ENCODE measurements around the gene DISC1. TPM values are rescaled to one million over a fixed set of nuclear protein-coding genes. Genes with fewer than 3 reads are reported as not detected.

Gene DISC1
- total RNA-seq, 2 donors from 2014 or later: 8.0 to 9.4 TPM

GRCh38 chr1:232045139-232045994 lies 418.8 kb downstream of the DISC1 start:
- Mint-ChIP-seq H3K36me3 (ENCODE audit: low read depth) (no peaks in the 10 kb centered on the region), H3K27me3 (ENCODE audit: insufficient read depth) (peaks cover under 1% of the 10 kb centered on the region), H3K27ac (no peak overlapping the region), H3K4me1 (peaks cover 13% of the 10 kb centered on the region), H3K9me3 (no peaks in the 10 kb centered on the region), H3K4me3 (no peak overlapping the region)
- WGBS, 2 experiments (ENCODE audit: insufficient coverage in 1 of 2, insufficient read length in 1 of 2): 68 to 79% methylated on average over 4 to 8 of the region's 8 CpGs
- Histone ChIP-seq H3K27me3 (ENCODE audit: control insufficient read depth, insufficient read depth, low read length, poor library complexity, severe bottlenecking) (peaks cover 2% of the 10 kb centered on the region), H3K4me1 (ENCODE audit: control insufficient read depth, insufficient read depth, low read length) (peaks cover 3% of the 10 kb centered on the region), H3K4me3 (ENCODE audit: low read length) (no peak overlapping the region), H3K27ac (ENCODE audit: low read depth, low read length) (no peak overlapping the region), H3K36me3 (ENCODE audit: control insufficient read depth, insufficient read depth, low read length) (no peaks in the 10 kb centered on the region), H3K9ac (ENCODE audit: extremely low read depth, low read length, poor library complexity, severe bottlenecking) (no peak overlapping the region), H3K9me3 (ENCODE audit: control insufficient read depth, low read length) (no peaks in the 10 kb centered on the region)
- DNase-seq: no peak
- TF ChIP-seq, protein P1, sequence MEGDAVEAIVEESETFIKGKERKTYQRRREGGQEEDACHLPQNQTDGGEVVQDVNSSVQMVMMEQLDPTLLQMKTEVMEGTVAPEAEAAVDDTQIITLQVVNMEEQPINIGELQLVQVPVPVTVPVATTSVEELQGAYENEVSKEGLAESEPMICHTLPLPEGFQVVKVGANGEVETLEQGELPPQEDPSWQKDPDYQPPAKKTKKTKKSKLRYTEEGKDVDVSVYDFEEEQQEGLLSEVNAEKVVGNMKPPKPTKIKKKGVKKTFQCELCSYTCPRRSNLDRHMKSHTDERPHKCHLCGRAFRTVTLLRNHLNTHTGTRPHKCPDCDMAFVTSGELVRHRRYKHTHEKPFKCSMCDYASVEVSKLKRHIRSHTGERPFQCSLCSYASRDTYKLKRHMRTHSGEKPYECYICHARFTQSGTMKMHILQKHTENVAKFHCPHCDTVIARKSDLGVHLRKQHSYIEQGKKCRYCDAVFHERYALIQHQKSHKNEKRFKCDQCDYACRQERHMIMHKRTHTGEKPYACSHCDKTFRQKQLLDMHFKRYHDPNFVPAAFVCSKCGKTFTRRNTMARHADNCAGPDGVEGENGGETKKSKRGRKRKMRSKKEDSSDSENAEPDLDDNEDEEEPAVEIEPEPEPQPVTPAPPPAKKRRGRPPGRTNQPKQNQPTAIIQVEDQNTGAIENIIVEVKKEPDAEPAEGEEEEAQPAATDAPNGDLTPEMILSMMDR (conservative IDR thresholded peaks at IDR 0.05): no peak

- Mint-ChIP-seq H3K4me1 (peaks cover 13% of the 10 kb centered on the region), H3K27me3 (ENCODE audit: insufficient read depth) (peaks cover 11% of the 10 kb centered on the region), H3K9me3 (no peaks in the 10 kb centered on the region), H3K4me3 (no peak overlapping the region), H3K36me3 (ENCODE audit: low read depth) (no peaks in the 10 kb centered on the region), H3K27ac (no peak overlapping the region)
- peaks cover 3% of the 10 kb centered on the region for H3K4me1 ChIP-seq (ENCODE audit: control insufficient read depth, insufficient read depth, low read length)
- TF ChIP-seq, protein P1 (conservative IDR thresholded peaks at IDR 0.05): no peak
- peaks cover 5% of the 10 kb centered on the region for H3K27me3 ChIP-seq (ENCODE audit: control insufficient read depth, insufficient read depth, low read length, poor library complexity, severe bottlenecking)
- no peaks in the 10 kb centered on the region for H3K36me3 ChIP-seq (ENCODE audit: control insufficient read depth, insufficient read depth, low read length)
- H3K9ac ChIP-seq (ENCODE audit: extremely low read depth, low read length, poor library complexity, severe bottlenecking): no peak overlapping the region
- 95 to 100% methylated on average over 2 to 3 of the region's 3 CpGs for WGBS, 2 experiments (ENCODE audit: insufficient coverage in 1 of 2, insufficient read length in 1 of 2)
- DNase-seq: no peak
- no peak overlapping the region for H3K27ac ChIP-seq (ENCODE audit: low read depth, low read length)
- H3K9me3 ChIP-seq (ENCODE audit: control insufficient read depth, low read length): no peaks in the 10 kb centered on the region
- H3K4me3 ChIP-seq (ENCODE audit: low read length): no peak overlapping the region
Observed at GRCh38 chr1:232046451-232047306, 420.1 kb downstream of the DISC1 start.

- TF ChIP-seq, protein P1 (conservative IDR thresholded peaks at IDR 0.05): peak; percentile 70
- no peak for DNase-seq
- H3K27me3 Mint-ChIP-seq (ENCODE audit: insufficient read depth): peaks cover 13% of the 10 kb centered on the region
Observed at GRCh38 chr1:232047473-232047872, 420.9 kb downstream of the DISC1 start.

More at GRCh38 chr1:232047473-232047872, 420.9 kb downstream of the DISC1 start:
- Histone ChIP-seq H3K27me3 (ENCODE audit: control insufficient read depth, insufficient read depth, low read length, poor library complexity, severe bottlenecking) (peaks cover 5% of the 10 kb centered on the region), H3K4me3 (ENCODE audit: low read length) (no peak overlapping the region), H3K9me3 (ENCODE audit: control insufficient read depth, low read length) (peaks cover under 1% of the 10 kb centered on the region), H3K27ac (ENCODE audit: low read depth, low read length) (no peak overlapping the region), H3K36me3 (ENCODE audit: control insufficient read depth, insufficient read depth, low read length) (no peaks in the 10 kb centered on the region), H3K4me1 (ENCODE audit: control insufficient read depth, insufficient read depth, low read length) (peaks cover 3% of the 10 kb centered on the region), H3K9ac (ENCODE audit: extremely low read depth, low read length, poor library complexity, severe bottlenecking) (no peak overlapping the region)
- peaks cover 13% of the 10 kb centered on the region for H3K4me1 Mint-ChIP-seq
- no peak overlapping the region for H3K4me3 Mint-ChIP-seq
- no peaks in the 10 kb centered on the region for H3K36me3 Mint-ChIP-seq (ENCODE audit: low read depth)
- H3K9me3 Mint-ChIP-seq: no peaks in the 10 kb centered on the region
- H3K27ac Mint-ChIP-seq: no peak overlapping the region
- 91 to 92% methylated on average over 2 of the region's 2 CpGs for WGBS, 2 experiments (ENCODE audit: insufficient coverage in 1 of 2, insufficient read length in 1 of 2)
